GM21825 (cell line): Measurements from ENCODE around the gene MAU2.

ENCODE experiments used
- ATAC-seq: cut with Tn5 transposase; IDR thresholded peaks from one replicate; pipeline ENCODE4 v1.9.1; 2021; ENCODE audit warnings: mild to moderate bottlenecking, moderate library complexity; ENCODE audit not compliant: unreplicated experiment

Gene MAU2

DNA sequence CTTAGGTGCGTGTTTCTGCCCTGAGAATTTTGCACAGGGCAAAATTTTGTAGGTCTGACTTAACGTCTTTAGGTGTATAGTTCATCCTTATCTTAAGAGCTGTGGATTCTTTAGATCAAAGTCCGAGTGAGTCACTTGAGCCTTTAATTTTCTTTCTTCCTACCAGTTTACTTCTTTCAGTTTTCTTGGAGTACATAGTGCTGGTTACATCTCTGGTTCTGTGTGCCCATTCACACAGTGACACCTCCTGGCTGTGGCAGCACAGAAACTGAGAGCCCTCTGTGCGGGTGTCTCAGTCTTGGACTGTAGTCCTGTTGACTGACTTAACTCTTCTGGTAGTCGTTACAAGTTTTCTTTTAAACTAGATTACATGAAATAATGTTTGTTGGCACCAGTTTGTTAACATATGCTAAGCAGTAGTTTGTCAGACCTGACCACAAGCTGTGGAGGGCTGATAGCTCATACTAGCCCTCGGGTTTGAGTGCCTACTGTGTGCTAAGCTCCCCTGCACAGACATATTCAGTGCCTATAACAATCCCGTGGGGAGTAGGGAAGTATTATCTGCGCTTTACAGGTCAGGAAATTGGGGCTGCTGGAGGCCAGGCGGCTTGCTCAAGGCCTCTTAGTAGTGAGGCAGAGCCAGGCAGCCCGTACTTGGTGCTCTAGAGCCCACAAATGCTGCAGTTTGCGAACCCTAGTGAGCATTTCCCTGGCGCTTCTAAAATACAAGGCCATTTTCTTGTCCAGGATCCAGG is 86.4 kb downstream of the MAU2 start:
- peak; percentile 36 for ATAC-seq

DNA sequence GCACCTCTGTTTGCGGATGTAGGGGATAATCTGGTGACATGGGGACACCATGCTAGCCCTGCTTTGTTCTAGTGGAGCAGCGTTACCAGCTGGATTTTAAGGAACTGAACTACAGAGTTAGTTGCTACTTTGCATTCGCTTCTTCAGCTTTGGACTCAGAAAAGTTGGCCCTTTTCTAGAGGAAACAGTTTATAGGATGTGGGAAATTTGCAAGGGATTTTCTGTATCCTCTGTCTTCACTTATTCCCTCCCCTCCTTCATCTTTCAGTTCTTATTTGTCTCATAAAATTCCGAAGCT is 87.0 kb downstream of the MAU2 start:
- no peak for ATAC-seq
